K562 (cell line): ENCODE results near the gene IFI6. TPM values are rescaled to one million over a fixed set of nuclear protein-coding genes. Genes with fewer than 3 reads are reported as not detected.
A peak's percentile ranks its signal among the peaks of the same experiment; 100 is the strongest.

Experiments used
- ATAC-seq: fragments of 200-7000 bp; cut with Tn5 transposase; 3 replicates; pipeline ENCODE4 v1.9.1; 2020; ENCODE audit warnings: moderate library complexity
- BruUV-seq: library from RNA; stranded (reverse); fragments of 400-500 nt; replicated peaks from 2 replicates; lab custom pipeline; 2021; lab: Mats Ljungman, UMichigan
- CTCF ChIA-PET: fragments of 300-600 bp; formaldehyde crosslinking; extraction: SDS; loops from one replicate; lab custom pipeline; 2021; ENCODE audit warnings: low intra/inter-chr PET ratio; lab: Yijun Ruan, JAX
- POLR2A ChIA-PET: fragments of 300-600, 350-650 bp; sonication (Branson Sonifier 250); formaldehyde crosslinking; extraction: SDS; loops from one replicate; lab custom pipeline; 2021; ENCODE audit warnings: antibody characterized with exemption, inconsistent platforms; lab: Yijun Ruan, JAX
- DNase-seq, 4 experiments: peaks; one replicate each; pipeline versions ENCODE4 v3.0.0 to v3.0.0-alpha.2; 2011 to 2018; ENCODE audit warnings: low spot score in 3 of 4, mixed read lengths in 3 of 4; ENCODE audit errors: extremely low read depth in 1 of 4
- FAIRE-seq: peaks from 2 replicates; lab custom pipeline; 2011; peaks lifted over from hg19 to GRCh38; lab: Jason Lieb, UNC
- H2AFZ ChIP-seq: 2 replicates; pipeline ENCODE4 v1.6.0; 2011; ENCODE audit warnings: low read depth, low read length, control low read depth, inconsistent platforms
- H3K27ac ChIP-seq: fragments of 200-600 bp; 3 replicates; pipeline ENCODE4 v1.8.0; 2011; ENCODE audit warnings: low read depth, mild to moderate bottlenecking, control low read depth, inconsistent platforms, low read length, moderate library complexity, mixed read lengths; ENCODE audit errors: extremely low read depth
- H3K27me3 ChIP-seq, 2 experiments: fragments of 300-600 bp in 1 of 2; 2 replicates in 1 of 2; 3 replicates in 1 of 2; pipeline versions ENCODE4 v1.6.0 to v1.8.0; 2011; ENCODE audit warnings: inconsistent platforms in 2 of 2, low read length in 2 of 2, mild to moderate bottlenecking in 1 of 2, mixed read lengths in 1 of 2, moderate library complexity in 1 of 2; ENCODE audit not compliant: control insufficient read depth in 2 of 2, insufficient read depth in 2 of 2
- H3K36me3 ChIP-seq: fragments of 300-600 bp; 3 replicates; pipeline ENCODE4 v1.8.0; 2011; ENCODE audit warnings: mild to moderate bottlenecking, low read length, inconsistent platforms; ENCODE audit not compliant: control insufficient read depth, insufficient read depth
- H3K4me1 ChIP-seq, 2 experiments: fragments of 200-600 bp in 1 of 2; replicated peaks in 1 of 2; 2 replicates in 1 of 2; 3 replicates in 1 of 2; pipeline versions ENCODE4 v1.5.1 to v1.8.0; 2011; ENCODE audit warnings: inconsistent platforms in 2 of 2, low read length in 2 of 2, mild to moderate bottlenecking in 1 of 2, mixed read lengths in 1 of 2, moderate library complexity in 1 of 2; ENCODE audit not compliant: control insufficient read depth in 2 of 2, insufficient read depth in 2 of 2
- H3K4me2 ChIP-seq: 2 replicates; pipeline ENCODE4 v1.6.1; 2011; ENCODE audit warnings: low read length, control low read depth, inconsistent platforms, mixed read lengths; ENCODE audit not compliant: insufficient read depth
- H3K4me3 ChIP-seq: fragments of 200-600 bp; sonication (generic), shearing (Covaris generic); 2 replicates; pipeline ENCODE4 v1.5.1; 2016; ENCODE audit warnings: control low read depth, inconsistent platforms
- H3K79me2 ChIP-seq: fragments of 200-600 bp; 3 replicates; pipeline ENCODE4 v1.8.0; 2011; ENCODE audit warnings: low read length, inconsistent platforms; ENCODE audit not compliant: control insufficient read depth, insufficient read depth
- H3K9ac ChIP-seq, 2 experiments: 2 replicates each; pipeline versions ENCODE4 v1.6.0 to v1.6.1; 2011; ENCODE audit warnings: low read depth in 2 of 2, low read length in 2 of 2, control low read depth in 1 of 2, inconsistent platforms in 1 of 2, mild to moderate bottlenecking in 1 of 2, mixed read lengths in 1 of 2; ENCODE audit not compliant: insufficient read depth in 1 of 2
- H3K9me1 ChIP-seq: one replicate; pipeline ENCODE4 v1.6.0; 2011; ENCODE audit warnings: inconsistent platforms, mild to moderate bottlenecking, low read length, moderate library complexity; ENCODE audit not compliant: control insufficient read depth, insufficient read depth
- H3K9me3 ChIP-seq: replicated peaks from 2 replicates; pipeline ENCODE4 v1.5.1; 2011; ENCODE audit warnings: low read depth, low read length, inconsistent platforms; ENCODE audit not compliant: control insufficient read depth, insufficient read depth
- H4K20me1 ChIP-seq: replicated peaks from 2 replicates; pipeline ENCODE4 v1.6.1; 2011; ENCODE audit warnings: low read length, inconsistent platforms, mixed read lengths; ENCODE audit not compliant: control insufficient read depth, insufficient read depth
- BMI1 ChIP-seq: fragments of 150-350 bp; IDR thresholded peaks from 2 replicates; pipeline ENCODE4 v1.6.1; 2014; ENCODE audit warnings: low read length
- HNRNPK ChIP-seq: fragments of 200-400 bp; formaldehyde crosslinking; IDR thresholded peaks from one replicate; pipeline ENCODE4 v1.6.1; 2018; ENCODE audit warnings: mild to moderate bottlenecking, low read depth, low read length; ENCODE audit not compliant: poor library complexity, severe bottlenecking
- TAL1 ChIP-seq: fragments of 450-650 bp; IDR thresholded peaks from 2 replicates; pipeline ENCODE4 v1.6.1; 2016; ENCODE audit warnings: mild to moderate bottlenecking
- TBL1XR1 ChIP-seq, 2 experiments: IDR thresholded peaks; 2 replicates each; pipeline ENCODE4 v1.6.1; 2012; ENCODE audit warnings: improper control_type of control experiment in 2 of 2, low read length in 2 of 2, mild to moderate bottlenecking in 1 of 2
- ZFP36 ChIP-seq: fragments of 150-350 bp; IDR thresholded peaks from 2 replicates; pipeline ENCODE4 v1.6.1; 2018; ENCODE audit warnings: low read length, low read depth; ENCODE audit not compliant: partially characterized antibody
- WGBS: fragments of 100-300 bp; shearing (Covaris generic); methylation state at CpG from one replicate; pipeline ENCODE4 v1.1.6; 2016; ENCODE audit warnings: low coverage, mixed read lengths; ENCODE audit not compliant: insufficient coverage; ENCODE audit errors: missing lambda C conversion rate; 5-methylcytosine and 5-hydroxymethylcytosine counted together
- in situ Hi-C: fragments of 300-500 bp; cut with MboI; formaldehyde crosslinking; loops from 4 replicates; pipeline ENCODE4 v1.15.0; 2018; ENCODE audit warnings: inconsistent platforms, mixed read lengths
- intact Hi-C: fragments of 100-400 bp; cut with micrococcal nuclease; formaldehyde crosslinking; loops from 2 replicates; pipeline ENCODE4 v1.14.2; 2022
- polyA plus RNA-seq, 8 experiments: library from polyadenylated mRNA; depleted of rRNA in 4 of 8; stranded (reverse) in 5 of 8; unstranded in 3 of 8; fragments of >200 nt; fragmentation: Nextera tagmentation in 2 of 8; fragmentation: Illumina TruSeq in 1 of 8; extraction: Ambion mirVana in 2 of 8; extraction: Trizol in 1 of 8; gene quantifications; 2 replicates each; pipeline versions ENCODE4 v1.2.1 to v1.2.3, GENCODE V29; 2011 to 2014; ENCODE audit warnings: inconsistent platforms in 1 of 8, missing spikeins in 1 of 8
- total RNA-seq, 7 experiments: library from RNA; depleted of rRNA in 6 of 7; stranded (reverse); fragments of >200 nt in 6 of 7; fragmentation: Illumina TruSeq in 2 of 7; extraction: Trizol in 2 of 7; gene quantifications; 2 replicates each; pipeline versions ENCODE4 v1.2.1 to v1.2.3, GENCODE V29; 2011 to 2021; ENCODE audit warnings: low replicate concordance in 1 of 7
- TF ChIP-seq, protein P1 (sequence below): fragments of 450-650 bp; IDR thresholded peaks from 2 replicates; pipeline ENCODE4 v1.6.1; 2016; ENCODE audit warnings: missing biosample characterization, missing genetic modification characterization
- TF ChIP-seq, protein P2 (sequence below): fragments of 450-650 bp; formaldehyde crosslinking; IDR thresholded peaks from 2 replicates; pipeline ENCODE4 v1.4.0; 2022; ENCODE audit warnings: missing genetic modification characterization

IFI6 gene
- total and polyA plus RNA-seq, 9 of the 15 experiments (the other 6 are each of a cell fraction or from before 2014, with no cell fraction given), result 0.17 to 4.5 (median 2.2) TPM

DNA sequence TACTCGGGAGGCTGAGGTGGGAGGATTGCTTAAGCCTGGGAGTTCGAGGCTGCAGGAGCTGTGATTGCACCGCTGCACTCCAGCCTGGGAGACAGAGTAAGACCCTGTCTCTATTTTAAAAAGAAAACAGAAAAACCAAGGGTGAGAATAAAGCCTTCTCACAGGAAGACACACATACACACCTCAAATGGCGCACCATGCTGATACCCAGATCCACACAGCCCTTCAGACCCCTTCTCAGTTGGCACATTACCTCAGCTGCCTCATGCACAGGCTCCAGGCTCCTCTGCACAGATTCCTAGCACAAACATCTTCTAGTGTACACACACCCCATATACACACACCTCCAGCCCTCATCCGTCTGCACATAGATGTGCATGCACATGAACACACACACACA is 44.9 kb downstream of the IFI6 start:
- H3K79me2 ChIP-seq, result no peaks in the 10 kb centered on the region
- H3K4me3 ChIP-seq, result no peak overlapping the region
- H3K4me1 ChIP-seq, result peaks cover 5 to 13% of the 10 kb centered on the region in 2 experiments; a peak in 4 of 5 replicates
- no peak overlapping the region for H3K9ac ChIP-seq
- no peak for TF ChIP-seq HNRNPK
- TF ChIP-seq, all 486 proteins: peak for 0
- Histone ChIP-seq H3K9me3 (no peaks in the 10 kb centered on the region), H4K20me1 (no peaks in the 10 kb centered on the region), H3K4me2 (no peak overlapping the region), H2AFZ (no peak overlapping the region), H3K27ac (no peak overlapping the region), H3K27me3 (peaks cover 2 to 11% of the 10 kb centered on the region in 2 experiments; a peak in 2 of 5 replicates), H3K36me3 (no peaks in the 10 kb centered on the region), H3K9me1 (no peaks in the 10 kb centered on the region)
- 25% methylated on average over 5 of the region's 5 CpGs for WGBS
- no peak for DNase-seq
- in situ Hi-C loops, result no loop called here
- intact Hi-C loops, result no loop called here
- no peak for FAIRE-seq
- no TSS peak for BruUV-seq
- ChIA-PET CTCF (no interaction called here), POLR2A (interaction anchor here (0.7 to 2.1 kb wide), 2 partner anchors 10 to 567 kb away, joined by 3 to 6 read pairs; no protein-coding TSS in a partner anchor)
- ATAC-seq, result no peak

DNA sequence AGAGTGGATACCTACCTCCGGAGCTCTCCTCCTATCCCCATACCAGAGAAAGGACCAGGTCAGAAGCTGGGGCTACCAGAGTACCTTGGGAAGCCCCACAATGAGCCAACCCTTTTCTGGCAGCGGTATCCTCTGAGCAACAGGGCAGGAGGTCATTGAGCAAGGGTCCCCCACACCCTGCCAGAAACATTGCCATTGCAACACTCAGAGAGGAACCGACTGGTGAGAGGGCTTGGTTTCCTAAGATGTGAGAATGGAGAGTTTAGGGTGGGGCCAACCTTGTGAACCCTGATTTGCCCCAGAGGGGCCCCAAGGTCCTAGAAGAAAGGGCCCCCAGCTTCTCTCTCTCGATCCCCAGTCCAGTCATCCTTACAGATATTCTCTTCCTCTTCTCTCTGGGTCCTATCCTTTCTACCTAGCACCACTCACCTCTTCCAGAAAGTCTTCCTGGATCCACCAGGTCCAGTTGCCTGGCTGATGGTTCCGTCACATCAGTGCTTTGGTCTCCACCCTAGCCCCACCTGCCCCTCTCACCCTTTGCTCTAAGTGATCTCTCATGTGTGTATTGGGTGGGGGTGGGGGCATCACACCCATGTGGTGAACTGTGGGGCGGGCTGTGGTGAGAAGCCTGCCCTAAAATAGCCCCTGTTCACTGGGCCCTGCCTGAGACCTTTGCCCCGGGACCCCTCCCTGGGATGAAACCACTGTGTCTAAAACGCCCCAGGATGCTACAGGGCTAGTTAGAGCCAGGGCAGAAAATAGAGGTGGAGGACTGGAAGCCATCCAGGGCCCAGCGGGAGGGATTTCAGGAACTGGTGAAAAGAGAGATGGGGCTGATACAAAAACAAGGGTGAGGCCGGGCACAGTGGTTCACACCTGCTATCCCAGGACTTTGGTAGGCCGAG is 45.7 kb downstream of the IFI6 start:
- CTCF ChIA-PET, result no interaction called here
- H3K9me3 ChIP-seq, result no peaks in the 10 kb centered on the region
- H3K9ac ChIP-seq, result no peak overlapping the region
- no peak overlapping the region for H3K27ac ChIP-seq
- H4K20me1 ChIP-seq, result 0 out of 2 replicates have a peak, but pooled peaks cover 3% of the 10 kb centered on the region
- H3K27me3 ChIP-seq, result peaks cover 2 to 11% of the 10 kb centered on the region in 2 experiments; a peak in 2 of 5 replicates
- H3K36me3 ChIP-seq, result no peaks in the 10 kb centered on the region
- no peak for ATAC-seq
- no peaks in the 10 kb centered on the region for H3K79me2 ChIP-seq
- H3K4me1 ChIP-seq, result peaks cover 6 to 12% of the 10 kb centered on the region in 2 experiments
- POLR2A ChIA-PET, result interaction anchor here (0.6 to 2.1 kb wide), 5 partner anchors 9 to 567 kb away, joined by 3 to 6 read pairs (median 3); partner anchors contain the start of gene MAP3K6
- H3K4me3 ChIP-seq, result no peak overlapping the region
- no TSS peak for BruUV-seq
- in situ Hi-C loops (no loop called here), intact Hi-C loops (no loop called here)
- FAIRE-seq, result no peak
- DNase-seq, result no peak
- TF ChIP-seq, protein P1, sequence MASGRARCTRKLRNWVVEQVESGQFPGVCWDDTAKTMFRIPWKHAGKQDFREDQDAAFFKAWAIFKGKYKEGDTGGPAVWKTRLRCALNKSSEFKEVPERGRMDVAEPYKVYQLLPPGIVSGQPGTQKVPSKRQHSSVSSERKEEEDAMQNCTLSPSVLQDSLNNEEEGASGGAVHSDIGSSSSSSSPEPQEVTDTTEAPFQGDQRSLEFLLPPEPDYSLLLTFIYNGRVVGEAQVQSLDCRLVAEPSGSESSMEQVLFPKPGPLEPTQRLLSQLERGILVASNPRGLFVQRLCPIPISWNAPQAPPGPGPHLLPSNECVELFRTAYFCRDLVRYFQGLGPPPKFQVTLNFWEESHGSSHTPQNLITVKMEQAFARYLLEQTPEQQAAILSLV (tag), result no peak
- TF ChIP-seq TAL1 (no peak), BMI1 (no peak), TBL1XR1 (IDR thresholded peaks at IDR 0.05; ENCODE audit: low read length in 2 of 2) (no peak), ZFP36 (peak; percentile 37)
- TF ChIP-seq, protein P2, sequence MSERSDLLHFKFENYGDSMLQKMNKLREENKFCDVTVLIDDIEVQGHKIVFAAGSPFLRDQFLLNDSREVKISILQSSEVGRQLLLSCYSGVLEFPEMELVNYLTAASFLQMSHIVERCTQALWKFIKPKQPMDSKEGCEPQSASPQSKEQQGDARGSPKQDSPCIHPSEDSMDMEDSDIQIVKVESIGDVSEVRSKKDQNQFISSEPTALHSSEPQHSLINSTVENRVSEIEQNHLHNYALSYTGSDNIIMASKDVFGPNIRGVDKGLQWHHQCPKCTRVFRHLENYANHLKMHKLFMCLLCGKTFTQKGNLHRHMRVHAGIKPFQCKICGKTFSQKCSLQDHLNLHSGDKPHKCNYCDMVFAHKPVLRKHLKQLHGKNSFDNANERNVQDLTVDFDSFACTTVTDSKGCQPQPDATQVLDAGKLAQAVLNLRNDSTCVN (CRISPR knock-in tag), result no peak
- H2AFZ ChIP-seq, result no peak overlapping the region
- 17% methylated on average over 11 of the region's 11 CpGs for WGBS
- H3K4me2 ChIP-seq, result no peak overlapping the region
- H3K9me1 ChIP-seq, result no peaks in the 10 kb centered on the region
